ENCODE results near the gene SOWAHD. TPM values are rescaled to one million over a fixed set of nuclear protein-coding genes. Genes with fewer than 3 reads are reported as not detected.

Gene SOWAHD
- total RNA-seq, 1 donor = not detected

- no peak for TF ChIP-seq CTCF (IDR thresholded peaks at IDR 0.05; ENCODE audit: insufficient read depth, low read length)
- H3K4me3 ChIP-seq (ENCODE audit: low read depth, low read length) = no peak overlapping the region
- DNase-seq (ENCODE audit: low read depth) = no peak
Observed at GRCh38 chrX:119728487-119728886, 29.9 kb upstream of the SOWAHD start.

GRCh38 chrX:119729408-119730201 is 28.8 kb upstream of the SOWAHD start:
- peak; percentile 76 for DNase-seq (ENCODE audit: low read depth)

GRCh38 chrX:119734897-119735339 is 23.5 kb upstream of the SOWAHD start:
- TF ChIP-seq CTCF (IDR thresholded peaks at IDR 0.05; ENCODE audit: insufficient read depth, low read length) = no peak
- no peak for DNase-seq (ENCODE audit: low read depth)
- no peak overlapping the region for H3K4me3 ChIP-seq (ENCODE audit: low read depth, low read length)

More at GRCh38 chrX:119729408-119730201, 28.8 kb upstream of the SOWAHD start:
- no peak overlapping the region for H3K4me3 ChIP-seq (ENCODE audit: low read depth, low read length)
- TF ChIP-seq CTCF (IDR thresholded peaks at IDR 0.05; ENCODE audit: insufficient read depth, low read length) = peak; percentile 64

GRCh38 chrX:119735467-119735866 is 22.9 kb upstream of the SOWAHD start:
- DNase-seq (ENCODE audit: low read depth) = no peak
- TF ChIP-seq CTCF (IDR thresholded peaks at IDR 0.05; ENCODE audit: insufficient read depth, low read length) = no peak
- H3K4me3 ChIP-seq (ENCODE audit: low read depth, low read length) = no peak overlapping the region

GRCh38 chrX:119736206-119736764 is 22.1 kb upstream of the SOWAHD start:
- no peak for TF ChIP-seq CTCF (IDR thresholded peaks at IDR 0.05; ENCODE audit: insufficient read depth, low read length)
- no peak overlapping the region for H3K4me3 ChIP-seq (ENCODE audit: low read depth, low read length)
- no peak for DNase-seq (ENCODE audit: low read depth)

- DNase-seq (ENCODE audit: low read depth) = no peak
- H3K4me3 ChIP-seq (ENCODE audit: low read depth, low read length) = no peak overlapping the region
- TF ChIP-seq CTCF (IDR thresholded peaks at IDR 0.05; ENCODE audit: insufficient read depth, low read length) = no peak
Observed at GRCh38 chrX:119738742-119739141, 19.6 kb upstream of the SOWAHD start.

Data from fibroblast of the aortic adventitia (primary cell).